HCT116 (cell line): ENCODE results near the gene INSL4. TPM values are rescaled to one million over a fixed set of nuclear protein-coding genes. Genes with fewer than 3 reads are reported as not detected.

ENCODE experiments used
- total RNA-seq: library from RNA; stranded (reverse); gene quantifications from one replicate; pipeline ENCODE4 v1.2.1, GENCODE V29; 2021; ENCODE audit not compliant: unreplicated experiment

INSL4 gene
- total RNA-seq, 1 experiment from 2014 or later: not detected

Other genes with a start within 250 kb of the INSL4 start
- 4.6 TPM for gene JAK2, start 246.1 kb upstream of the INSL4 start, total RNA-seq
- gene INSL6, start 45.8 kb upstream of the INSL4 start, total RNA-seq: not detected
- not detected for gene RLN2, start 73.3 kb downstream of the INSL4 start, total RNA-seq
- gene RLN1, start 108.5 kb downstream of the INSL4 start, total RNA-seq: not detected
- 23.8 TPM for gene PLGRKT, start 206.5 kb downstream of the INSL4 start, total RNA-seq
- gene CD274, start 219.1 kb downstream of the INSL4 start, total RNA-seq: 2.5 TPM